Cardiac muscle cell (in vitro differentiated cells and primary cell): ENCODE data around the gene SASS6. TPM values are rescaled to one million over a fixed set of nuclear protein-coding genes. Genes with fewer than 3 reads are reported as not detected.

Source experiments
- DNase-seq, 2 donors: peaks; one replicate each; pipeline versions ENCODE4 v3.0.0 to v3.0.0-alpha.2; 2010 to 2017; ENCODE audit warnings: low read depth in 1 of 2, low spot score in 1 of 2
- H3K27ac ChIP-seq: fragments of 200-600 bp; sonication (generic); 2 replicates; pipeline ENCODE4 v1.5.1; 2016
- H3K27me3 ChIP-seq: fragments of 200-600 bp; sonication (generic); 2 replicates; pipeline ENCODE4 v1.6.0; 2016; ENCODE audit warnings: control low read depth
- H3K36me3 ChIP-seq: fragments of 200-600 bp; sonication (generic); 2 replicates; pipeline ENCODE4 v1.5.1; 2016; ENCODE audit warnings: control low read depth
- H3K4me1 ChIP-seq: fragments of 200-600 bp; sonication (generic); 2 replicates; pipeline ENCODE4 v1.8.1; 2017; ENCODE audit warnings: low read depth, mild to moderate bottlenecking, mixed run types
- H3K4me3 ChIP-seq: fragments of 200-600 bp; sonication (generic); 2 replicates; pipeline ENCODE4 v1.5.1; 2016; ENCODE audit warnings: mild to moderate bottlenecking
- H3K9me3 ChIP-seq: fragments of 200-600 bp; sonication (generic); 2 replicates; pipeline ENCODE4 v1.5.1; 2017; ENCODE audit warnings: low read depth, mild to moderate bottlenecking, control low read depth
- polyA plus RNA-seq: library from polyadenylated mRNA; unstranded; fragments of >200 nt; fragmentation: Nextera tagmentation; extraction: Ambion mirVana; gene quantifications from 2 replicates; pipeline ENCODE4 v1.2.1, GENCODE V29; 2016
- total RNA-seq: library from RNA; depleted of rRNA; stranded (reverse); fragments of >200 nt; gene quantifications from 2 replicates; pipeline ENCODE4 v1.2.3, GENCODE V29; 2016
- TF ChIP-seq, protein P1 (sequence below): IDR thresholded peaks from 2 replicates; pipeline ENCODE4 v1.5.1; 2012; ENCODE audit warnings: low read depth, mild to moderate bottlenecking, low read length

Gene SASS6
- total and polyA plus RNA-seq, 2 experiments from 2014 or later = 2.5 to 4.2 TPM

DNA sequence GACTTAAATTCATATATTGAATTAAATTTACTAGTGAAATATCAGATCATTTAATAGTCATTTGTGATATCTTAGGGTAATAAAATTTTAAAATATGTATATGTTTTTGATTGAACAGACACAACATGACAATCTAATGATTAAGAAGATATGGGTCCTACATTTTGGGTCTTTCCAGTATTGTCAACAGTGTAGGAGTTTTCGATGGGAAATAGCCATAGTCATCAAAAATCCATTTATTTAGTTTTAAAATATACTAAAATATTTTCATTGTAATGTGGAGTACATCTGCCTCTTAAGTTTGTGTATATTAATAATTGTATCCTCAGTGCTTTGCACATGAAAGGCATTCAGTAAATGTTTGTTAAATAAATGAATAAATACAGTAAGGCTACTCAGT lies 14.2 kb upstream of the SASS6 start:
- Histone ChIP-seq H3K4me3 (no peak overlapping the region), H3K27ac (no peak overlapping the region), H3K27me3 (no peaks in the 10 kb centered on the region), H3K4me1 (peaks cover 7% of the 10 kb centered on the region), H3K9me3 (no peaks in the 10 kb centered on the region), H3K36me3 (peaks cover 41% of the 10 kb centered on the region)
- no peak for DNase-seq
- TF ChIP-seq, protein P1, sequence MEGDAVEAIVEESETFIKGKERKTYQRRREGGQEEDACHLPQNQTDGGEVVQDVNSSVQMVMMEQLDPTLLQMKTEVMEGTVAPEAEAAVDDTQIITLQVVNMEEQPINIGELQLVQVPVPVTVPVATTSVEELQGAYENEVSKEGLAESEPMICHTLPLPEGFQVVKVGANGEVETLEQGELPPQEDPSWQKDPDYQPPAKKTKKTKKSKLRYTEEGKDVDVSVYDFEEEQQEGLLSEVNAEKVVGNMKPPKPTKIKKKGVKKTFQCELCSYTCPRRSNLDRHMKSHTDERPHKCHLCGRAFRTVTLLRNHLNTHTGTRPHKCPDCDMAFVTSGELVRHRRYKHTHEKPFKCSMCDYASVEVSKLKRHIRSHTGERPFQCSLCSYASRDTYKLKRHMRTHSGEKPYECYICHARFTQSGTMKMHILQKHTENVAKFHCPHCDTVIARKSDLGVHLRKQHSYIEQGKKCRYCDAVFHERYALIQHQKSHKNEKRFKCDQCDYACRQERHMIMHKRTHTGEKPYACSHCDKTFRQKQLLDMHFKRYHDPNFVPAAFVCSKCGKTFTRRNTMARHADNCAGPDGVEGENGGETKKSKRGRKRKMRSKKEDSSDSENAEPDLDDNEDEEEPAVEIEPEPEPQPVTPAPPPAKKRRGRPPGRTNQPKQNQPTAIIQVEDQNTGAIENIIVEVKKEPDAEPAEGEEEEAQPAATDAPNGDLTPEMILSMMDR = no peak

DNA sequence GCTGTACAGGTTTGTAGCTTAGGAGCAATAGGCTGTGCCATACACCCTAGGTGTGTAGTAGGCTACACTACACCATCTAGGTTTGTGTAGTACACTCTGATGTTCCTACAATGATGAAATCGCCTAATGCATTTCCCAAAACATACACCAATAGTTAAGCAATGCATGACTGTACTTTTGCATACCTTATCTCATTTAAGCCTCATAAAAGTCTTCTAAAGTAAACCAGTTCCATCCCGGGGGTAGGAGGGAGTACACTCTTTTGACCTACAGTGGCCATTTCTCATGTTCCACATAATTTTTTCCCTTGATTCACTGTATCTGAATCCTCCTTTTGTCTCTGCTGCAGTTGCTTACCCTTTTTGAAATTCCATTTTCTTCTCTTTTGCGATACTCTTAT lies 12.4 kb upstream of the SASS6 start:
- H3K9me3 ChIP-seq = no peaks in the 10 kb centered on the region
- TF ChIP-seq, protein P1 = no peak
- no peaks in the 10 kb centered on the region for H3K27me3 ChIP-seq
- peaks cover 53% of the 10 kb centered on the region for H3K36me3 ChIP-seq
- H3K4me3 ChIP-seq = no peak overlapping the region
- H3K4me1 ChIP-seq = peaks cover 7% of the 10 kb centered on the region
- H3K27ac ChIP-seq = no peak overlapping the region
- no peak for DNase-seq

DNA sequence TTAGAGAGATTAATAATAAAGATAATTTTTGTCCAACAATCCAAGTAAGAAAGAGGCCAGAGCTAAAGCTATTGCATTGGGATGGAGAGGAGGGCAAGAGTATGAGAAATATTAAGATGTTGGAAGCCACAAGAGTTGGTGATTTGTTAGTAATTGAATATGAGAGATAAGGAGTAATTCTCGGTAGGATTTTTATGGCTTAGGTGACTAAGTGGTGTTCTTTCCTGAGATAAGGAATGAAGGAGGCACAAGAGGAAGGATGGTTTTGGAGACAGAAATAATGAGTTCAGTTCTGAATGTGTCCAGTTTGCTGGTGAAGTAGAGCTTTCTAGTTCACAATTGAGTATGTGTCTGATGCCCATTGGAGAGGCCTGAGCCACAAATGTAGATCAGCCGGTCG lies 9.6 kb upstream of the SASS6 start:
- no peak for DNase-seq
- H3K27ac ChIP-seq = no peak overlapping the region
- peaks cover 71% of the 10 kb centered on the region for H3K36me3 ChIP-seq
- H3K9me3 ChIP-seq = no peaks in the 10 kb centered on the region
- H3K4me1 ChIP-seq = peaks cover 7% of the 10 kb centered on the region
- H3K27me3 ChIP-seq = no peaks in the 10 kb centered on the region
- TF ChIP-seq, protein P1 = no peak
- no peak overlapping the region for H3K4me3 ChIP-seq

- H3K4me3 ChIP-seq = no peak overlapping the region
- TF ChIP-seq, protein P1 = no peak
- no peaks in the 10 kb centered on the region for H3K9me3 ChIP-seq
- H3K4me1 ChIP-seq = peaks cover 7% of the 10 kb centered on the region
- H3K27me3 ChIP-seq = no peaks in the 10 kb centered on the region
- H3K36me3 ChIP-seq = peaks cover 74% of the 10 kb centered on the region
- no peak for DNase-seq
- no peak overlapping the region for H3K27ac ChIP-seq
Measured at GRCh38 chr1:100141192-100141591, 8.5 kb upstream of the SASS6 start.

- H3K4me1 ChIP-seq = peaks cover 14% of the 10 kb centered on the region
- no peaks in the 10 kb centered on the region for H3K9me3 ChIP-seq
- TF ChIP-seq, protein P1 = no peak
- H3K27me3 ChIP-seq = no peaks in the 10 kb centered on the region
- H3K4me3 ChIP-seq = no peak overlapping the region
- no peak for DNase-seq
- no peak overlapping the region for H3K27ac ChIP-seq
- peaks cover 50% of the 10 kb centered on the region for H3K36me3 ChIP-seq
Measured at GRCh38 chr1:100137602-100138001, 4.9 kb upstream of the SASS6 start.

- DNase-seq = peak in 1 of 2 donors; percentile 4
- Histone ChIP-seq H3K27ac (no peak overlapping the region), H3K36me3 (peaks cover 32% of the 10 kb centered on the region), H3K4me3 (no peak overlapping the region), H3K27me3 (no peaks in the 10 kb centered on the region), H3K4me1 (peaks cover 8% of the 10 kb centered on the region), H3K9me3 (no peaks in the 10 kb centered on the region)
- TF ChIP-seq, protein P1 = no peak
Measured at GRCh38 chr1:100134872-100135271, 2.1 kb upstream of the SASS6 start.
